Measurements from ENCODE around the gene REXO1. TPM values are rescaled to one million over a fixed set of nuclear protein-coding genes. Genes with fewer than 3 reads are reported as not detected.

The REXO1 gene
- total and polyA plus RNA-seq, 2 donors = 3.8 to 28.7 TPM

DNA sequence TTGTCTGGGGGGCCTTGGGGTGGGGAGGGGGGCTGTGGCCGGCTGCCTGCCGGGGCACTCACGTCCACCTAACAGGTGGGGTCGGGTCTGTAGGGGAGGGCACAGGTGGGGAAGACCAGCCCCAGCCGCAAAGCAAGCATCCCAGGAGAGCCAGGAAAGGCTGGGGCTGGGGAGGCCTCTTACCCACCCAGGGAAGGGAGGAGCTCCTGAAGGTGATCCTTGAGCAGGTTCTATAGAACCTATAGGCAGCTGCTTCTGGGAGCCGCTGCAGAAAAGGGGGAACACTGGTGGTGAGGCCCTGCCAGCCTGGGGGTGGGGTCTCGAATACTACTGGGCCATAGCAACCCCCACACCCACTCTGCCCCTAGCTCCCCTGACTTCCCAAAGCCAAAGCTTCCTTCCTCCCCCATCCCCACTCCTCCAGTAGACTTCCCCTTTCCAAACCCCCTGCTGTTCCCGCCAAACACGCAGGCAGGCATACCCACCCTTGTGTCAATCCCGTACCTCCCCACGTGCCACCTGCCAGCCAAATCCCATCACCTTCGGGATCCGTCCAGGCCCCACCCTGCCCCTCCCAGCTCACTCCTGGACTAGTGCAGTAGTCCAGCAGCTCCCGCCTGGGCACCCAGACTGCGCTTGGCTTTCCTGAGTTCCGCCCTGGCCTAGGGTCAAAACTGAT lies 9.5 kb upstream of the REXO1 start:
- Histone ChIP-seq H3K4me1 (ENCODE audit: control insufficient read depth in 2 of 2, insufficient read depth in 2 of 2, low read length in 2 of 2) (peaks cover 64 to 97% of the 10 kb centered on the region in 2 donors), H3K9me3 (ENCODE audit: control insufficient read depth in 2 of 2, insufficient read depth in 1 of 2, low read length in 1 of 2) (peaks cover 0 to 7% of the 10 kb centered on the region in 2 donors), H3K27me3 (ENCODE audit: control insufficient read depth in 2 of 2, insufficient read depth in 1 of 2, low read length in 1 of 2) (peaks cover 0 to 20% of the 10 kb centered on the region in 2 donors), H3K36me3 (ENCODE audit: control insufficient read depth in 2 of 2, insufficient read depth in 2 of 2, low read length in 1 of 2) (no peaks in the 10 kb centered on the region), H3K27ac (ENCODE audit: low read depth in 1 of 2, low read length in 1 of 2) (peak overlapping the region; percentile 74 to 87), H3K4me3 (ENCODE audit: low read length in 2 of 2) (peak overlapping the region; percentile 24 to 53)
- no peak for DNase-seq (ENCODE audit: low read depth in 6 of 9, low spot score in 9 of 9)
- WGBS = 60% methylated on average over 16 of the region's 16 CpGs

DNA sequence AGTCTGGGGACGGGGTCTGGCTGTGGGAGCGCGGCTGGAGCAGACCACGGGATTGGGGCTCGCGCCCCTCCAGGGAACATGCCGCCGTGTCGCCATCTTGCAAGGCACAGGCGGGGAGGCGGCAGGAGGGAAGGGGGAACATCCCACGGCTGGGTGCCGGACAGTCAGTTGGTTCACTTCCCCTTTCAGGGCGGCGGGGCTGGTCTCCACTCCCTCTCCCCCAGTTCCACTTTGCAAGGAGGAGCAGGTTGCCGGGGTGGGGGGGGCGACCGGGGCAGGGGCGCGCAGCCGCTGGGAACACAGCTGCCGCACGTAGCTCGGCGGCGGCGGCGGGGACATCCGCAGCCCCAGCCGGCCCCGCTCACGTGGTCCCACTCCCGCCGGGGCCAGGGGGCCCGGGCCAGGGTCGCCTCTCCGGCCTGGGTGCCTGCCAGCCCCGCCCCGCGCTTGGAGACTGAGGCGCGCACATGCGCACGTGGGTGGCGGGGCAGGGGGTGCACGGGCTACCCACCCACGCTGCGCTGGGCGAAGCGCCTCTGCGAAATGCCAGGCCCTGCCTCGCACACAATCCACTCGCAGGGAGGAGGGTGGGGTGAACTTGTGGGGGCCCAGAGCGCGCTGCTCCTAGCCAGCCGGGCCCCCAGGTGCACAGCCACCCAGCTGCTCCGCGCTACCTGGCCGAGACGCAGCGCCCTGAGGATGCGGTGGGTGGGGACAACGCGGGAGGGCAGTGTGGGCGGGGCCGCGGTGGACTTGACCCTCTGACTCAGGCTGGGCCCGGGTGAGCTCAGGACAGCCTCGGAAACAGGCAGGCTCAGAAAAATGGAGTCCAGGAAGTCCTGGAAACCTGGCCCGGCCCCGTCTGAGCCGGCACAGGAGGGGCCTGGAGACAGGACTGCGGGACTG lies 8.7 kb upstream of the REXO1 start:
- H3K4me1 ChIP-seq (ENCODE audit: control insufficient read depth in 2 of 2, insufficient read depth in 2 of 2, low read length in 2 of 2) = peaks cover 65 to 98% of the 10 kb centered on the region in 2 donors
- H3K27ac ChIP-seq (ENCODE audit: low read depth in 1 of 2, low read length in 1 of 2) = peak overlapping the region; percentile 74 to 95
- 2% methylated on average over 73 of the region's 73 CpGs for WGBS
- H3K4me3 ChIP-seq (ENCODE audit: low read length in 2 of 2) = peak overlapping the region; percentile 53 to 57
- peak in 1 of 9 donors; percentile 82 for DNase-seq (ENCODE audit: low read depth in 6 of 9, low spot score in 9 of 9)
- peaks cover 0 to 3% of the 10 kb centered on the region in 2 donors for H3K9me3 ChIP-seq (ENCODE audit: control insufficient read depth in 2 of 2, insufficient read depth in 1 of 2, low read length in 1 of 2)
- H3K27me3 ChIP-seq (ENCODE audit: control insufficient read depth in 2 of 2, insufficient read depth in 1 of 2, low read length in 1 of 2) = peaks cover 0 to 13% of the 10 kb centered on the region in 2 donors
- no peaks in the 10 kb centered on the region for H3K36me3 ChIP-seq (ENCODE audit: control insufficient read depth in 2 of 2, insufficient read depth in 2 of 2, low read length in 1 of 2)

DNA sequence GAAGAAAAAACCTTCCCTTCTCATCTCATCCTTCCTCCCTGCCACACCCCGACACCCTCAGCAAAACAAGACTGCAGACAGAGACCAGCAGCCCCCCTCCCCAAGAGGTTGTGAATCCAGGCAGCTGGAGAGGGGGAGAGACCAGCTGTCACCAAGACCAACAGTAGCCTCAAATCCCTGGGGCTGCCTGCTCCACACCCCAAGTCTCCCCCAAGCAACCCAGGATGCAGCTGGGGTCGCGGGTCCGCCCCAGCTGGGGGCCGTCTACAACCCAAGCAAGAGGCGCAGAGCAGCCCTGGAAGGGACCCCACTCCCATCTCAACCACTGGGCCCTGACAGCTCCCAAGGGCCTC lies 8.0 kb upstream of the REXO1 start:
- peak overlapping the region; percentile 74 to 95 for H3K27ac ChIP-seq (ENCODE audit: low read depth in 1 of 2, low read length in 1 of 2)
- H3K36me3 ChIP-seq (ENCODE audit: control insufficient read depth in 2 of 2, insufficient read depth in 2 of 2, low read length in 1 of 2) = no peaks in the 10 kb centered on the region
- peaks cover 0 to 3% of the 10 kb centered on the region in 2 donors for H3K9me3 ChIP-seq (ENCODE audit: control insufficient read depth in 2 of 2, insufficient read depth in 1 of 2, low read length in 1 of 2)
- H3K27me3 ChIP-seq (ENCODE audit: control insufficient read depth in 2 of 2, insufficient read depth in 1 of 2, low read length in 1 of 2) = peaks cover 0 to 7% of the 10 kb centered on the region in 2 donors
- DNase-seq (ENCODE audit: low read depth in 6 of 9, low spot score in 9 of 9) = peak in 1 of 9 donors; percentile 75
- 4% methylated on average over 6 of the region's 6 CpGs for WGBS
- peaks cover 65 to 97% of the 10 kb centered on the region in 2 donors for H3K4me1 ChIP-seq (ENCODE audit: control insufficient read depth in 2 of 2, insufficient read depth in 2 of 2, low read length in 2 of 2)
- H3K4me3 ChIP-seq (ENCODE audit: low read length in 2 of 2) = peak overlapping the region; percentile 53 to 57

DNA sequence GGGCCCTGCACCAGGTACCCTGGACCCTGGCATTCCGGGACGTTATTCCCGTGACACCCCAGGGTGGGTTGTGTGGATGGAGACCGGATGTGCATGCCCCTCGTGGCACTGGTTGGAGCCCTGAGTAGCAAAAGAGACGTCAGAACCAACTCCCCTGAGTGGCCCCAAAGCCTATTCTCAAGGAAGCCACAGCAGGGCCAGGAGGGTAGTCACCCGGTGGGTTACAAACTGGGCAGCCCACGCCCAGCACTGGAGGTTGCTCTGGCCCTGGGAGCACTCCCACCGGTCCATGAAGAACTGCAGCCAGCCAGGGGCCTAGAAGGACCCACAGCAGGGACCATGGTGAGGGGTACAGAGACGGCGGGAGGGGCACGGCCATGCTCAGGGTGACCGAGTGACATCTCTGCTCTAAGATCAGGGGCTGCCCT lies 7.6 kb upstream of the REXO1 start:
- peak overlapping the region; percentile 53 to 57 for H3K4me3 ChIP-seq (ENCODE audit: low read length in 2 of 2)
- H3K4me1 ChIP-seq (ENCODE audit: control insufficient read depth in 2 of 2, insufficient read depth in 2 of 2, low read length in 2 of 2) = peaks cover 70 to 97% of the 10 kb centered on the region in 2 donors
- WGBS = 14% methylated on average over 13 of the region's 13 CpGs
- H3K27ac ChIP-seq (ENCODE audit: low read depth in 1 of 2, low read length in 1 of 2) = peak overlapping the region; percentile 74 to 95
- peak in 1 of 9 donors; percentile 76 for DNase-seq (ENCODE audit: low read depth in 6 of 9, low spot score in 9 of 9)
- H3K9me3 ChIP-seq (ENCODE audit: control insufficient read depth in 2 of 2, insufficient read depth in 1 of 2, low read length in 1 of 2) = peaks cover 0 to 3% of the 10 kb centered on the region in 2 donors
- no peaks in the 10 kb centered on the region for H3K36me3 ChIP-seq (ENCODE audit: control insufficient read depth in 2 of 2, insufficient read depth in 2 of 2, low read length in 1 of 2)
- H3K27me3 ChIP-seq (ENCODE audit: control insufficient read depth in 2 of 2, insufficient read depth in 1 of 2, low read length in 1 of 2) = peaks cover 0 to 2% of the 10 kb centered on the region in 2 donors

DNA sequence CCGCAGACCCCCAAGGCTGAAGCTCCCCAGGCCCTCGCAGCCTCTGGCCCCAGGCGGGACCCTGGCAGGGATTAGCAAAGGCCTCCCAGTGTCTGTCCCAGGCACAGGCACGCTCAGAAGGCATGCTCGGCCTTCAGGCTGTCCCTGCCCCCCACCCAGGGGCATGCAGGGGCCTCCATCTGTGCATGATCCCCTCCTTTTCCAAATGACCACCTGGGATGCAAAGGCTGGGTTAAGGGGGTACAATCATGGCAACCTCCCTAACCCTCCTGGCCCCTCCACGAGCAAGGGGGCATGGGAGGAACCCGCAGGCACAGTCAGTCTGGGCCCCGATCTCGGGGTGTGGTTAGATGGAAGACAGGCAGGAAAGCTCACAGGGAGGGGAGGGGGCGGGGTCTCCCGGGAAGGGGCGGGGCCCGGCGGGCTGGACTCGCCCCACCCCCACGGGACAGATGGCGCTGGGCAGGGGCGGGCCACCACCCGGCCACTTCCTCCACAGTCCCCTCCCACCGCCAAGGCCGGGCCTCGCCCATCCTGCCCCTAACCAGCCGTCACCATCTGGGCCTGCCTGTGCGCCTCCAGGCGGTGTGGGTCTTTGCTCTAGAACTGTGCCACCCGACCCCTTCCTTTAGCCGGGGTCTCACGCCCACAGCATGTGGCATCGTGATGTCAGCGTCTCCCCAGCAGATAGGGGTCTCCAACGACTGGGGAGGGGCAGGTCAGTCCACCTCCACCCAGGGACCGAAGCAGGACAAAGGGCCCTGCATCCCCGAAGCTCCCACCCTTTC lies 7.0 kb upstream of the REXO1 start:
- DNase-seq (ENCODE audit: low read depth in 6 of 9, low spot score in 9 of 9) = peak in 4 of 9 donors; percentile 64 to 90 (median 77)
- Histone ChIP-seq H3K27ac (ENCODE audit: low read depth in 1 of 2, low read length in 1 of 2) (peak overlapping the region; percentile 74 to 95), H3K4me1 (ENCODE audit: control insufficient read depth in 2 of 2, insufficient read depth in 2 of 2, low read length in 2 of 2) (peaks cover 70 to 95% of the 10 kb centered on the region in 2 donors), H3K36me3 (ENCODE audit: control insufficient read depth in 2 of 2, insufficient read depth in 2 of 2, low read length in 1 of 2) (no peaks in the 10 kb centered on the region), H3K9me3 (ENCODE audit: control insufficient read depth in 2 of 2, insufficient read depth in 1 of 2, low read length in 1 of 2) (peaks cover 0 to 3% of the 10 kb centered on the region in 2 donors), H3K27me3 (ENCODE audit: control insufficient read depth in 2 of 2, insufficient read depth in 1 of 2, low read length in 1 of 2) (no peaks in the 10 kb centered on the region), H3K4me3 (ENCODE audit: low read length in 2 of 2) (peak overlapping the region; percentile 53 to 57)
- 13% methylated on average over 33 of the region's 33 CpGs for whole genome bisulfite sequencing

DNA sequence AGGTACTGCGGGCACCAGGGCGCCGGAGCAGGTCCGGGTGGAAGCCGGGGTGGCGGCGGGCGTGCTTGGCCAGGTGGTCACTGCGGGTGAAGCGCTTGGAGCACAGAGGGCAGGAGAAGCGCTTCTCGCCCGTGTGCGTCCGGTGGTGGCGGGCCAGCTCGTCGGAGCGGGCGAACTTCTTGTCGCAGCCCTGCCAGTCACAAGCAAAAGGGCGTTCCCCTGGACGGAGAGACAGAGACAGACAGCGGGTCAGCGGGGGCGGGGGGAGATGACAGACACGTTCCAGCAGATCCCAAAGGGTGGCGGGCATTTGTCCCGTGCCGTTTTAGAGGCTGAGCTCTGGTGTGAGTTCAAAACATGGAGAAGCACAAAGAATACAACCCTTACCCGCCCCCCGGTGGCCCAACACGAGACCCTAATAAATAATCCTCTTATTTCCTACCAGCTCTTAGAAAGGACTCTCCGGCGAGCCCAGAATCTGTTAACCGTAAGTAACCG lies 6.3 kb upstream of the REXO1 start:
- WGBS = 92% methylated on average over 37 of the region's 37 CpGs
- peak overlapping the region in 1 of 2 donors; percentile 10 for H3K4me3 ChIP-seq (ENCODE audit: low read length in 2 of 2)
- H3K9me3 ChIP-seq (ENCODE audit: control insufficient read depth in 2 of 2, insufficient read depth in 1 of 2, low read length in 1 of 2) = peaks cover 0 to 3% of the 10 kb centered on the region in 2 donors
- H3K27ac ChIP-seq (ENCODE audit: low read depth in 1 of 2, low read length in 1 of 2) = peak overlapping the region; percentile 74 to 95
- no peaks in the 10 kb centered on the region for H3K27me3 ChIP-seq (ENCODE audit: control insufficient read depth in 2 of 2, insufficient read depth in 1 of 2, low read length in 1 of 2)
- peaks cover 70 to 93% of the 10 kb centered on the region in 2 donors for H3K4me1 ChIP-seq (ENCODE audit: control insufficient read depth in 2 of 2, insufficient read depth in 2 of 2, low read length in 2 of 2)
- DNase-seq (ENCODE audit: low read depth in 6 of 9, low spot score in 9 of 9) = no peak
- no peaks in the 10 kb centered on the region for H3K36me3 ChIP-seq (ENCODE audit: control insufficient read depth in 2 of 2, insufficient read depth in 2 of 2, low read length in 1 of 2)

DNA sequence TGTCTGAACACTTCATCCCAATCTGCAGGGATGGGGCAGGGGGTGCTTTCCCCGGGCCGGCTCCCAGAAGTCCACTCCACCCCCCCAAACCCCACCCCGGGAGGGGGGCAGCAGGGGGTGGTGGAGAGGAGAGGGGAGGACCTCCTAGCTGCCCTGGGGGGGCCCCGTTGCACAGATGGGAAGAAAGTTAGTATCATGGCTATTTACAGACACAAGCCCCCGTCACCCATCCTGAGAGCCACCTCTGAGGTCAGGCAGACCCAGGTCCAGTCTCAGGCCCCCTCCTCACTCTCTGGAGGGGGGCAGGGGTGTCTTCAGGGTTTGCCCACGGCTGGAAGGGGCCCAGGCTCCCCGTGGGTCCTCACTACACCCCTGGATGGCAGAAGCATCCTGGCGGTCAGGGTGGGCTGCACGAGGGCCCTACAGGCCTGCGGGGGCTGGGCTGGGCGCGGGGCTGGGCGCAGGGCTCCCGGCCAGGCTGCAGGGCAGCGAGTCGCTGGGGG lies 5.8 kb upstream of the REXO1 start:
- Histone ChIP-seq H3K9me3 (ENCODE audit: control insufficient read depth in 2 of 2, insufficient read depth in 1 of 2, low read length in 1 of 2) (peaks cover 0 to 3% of the 10 kb centered on the region in 2 donors), H3K36me3 (ENCODE audit: control insufficient read depth in 2 of 2, insufficient read depth in 2 of 2, low read length in 1 of 2) (no peaks in the 10 kb centered on the region), H3K27ac (ENCODE audit: low read depth in 1 of 2, low read length in 1 of 2) (peak overlapping the region; percentile 42 to 47), H3K4me1 (ENCODE audit: control insufficient read depth in 2 of 2, insufficient read depth in 2 of 2, low read length in 2 of 2) (peaks cover 71 to 93% of the 10 kb centered on the region in 2 donors), H3K4me3 (ENCODE audit: low read length in 2 of 2) (no peak overlapping the region), H3K27me3 (ENCODE audit: control insufficient read depth in 2 of 2, insufficient read depth in 1 of 2, low read length in 1 of 2) (no peaks in the 10 kb centered on the region)
- WGBS = 89% methylated on average over 16 of the region's 16 CpGs
- DNase-seq (ENCODE audit: low read depth in 6 of 9, low spot score in 9 of 9) = no peak

DNA sequence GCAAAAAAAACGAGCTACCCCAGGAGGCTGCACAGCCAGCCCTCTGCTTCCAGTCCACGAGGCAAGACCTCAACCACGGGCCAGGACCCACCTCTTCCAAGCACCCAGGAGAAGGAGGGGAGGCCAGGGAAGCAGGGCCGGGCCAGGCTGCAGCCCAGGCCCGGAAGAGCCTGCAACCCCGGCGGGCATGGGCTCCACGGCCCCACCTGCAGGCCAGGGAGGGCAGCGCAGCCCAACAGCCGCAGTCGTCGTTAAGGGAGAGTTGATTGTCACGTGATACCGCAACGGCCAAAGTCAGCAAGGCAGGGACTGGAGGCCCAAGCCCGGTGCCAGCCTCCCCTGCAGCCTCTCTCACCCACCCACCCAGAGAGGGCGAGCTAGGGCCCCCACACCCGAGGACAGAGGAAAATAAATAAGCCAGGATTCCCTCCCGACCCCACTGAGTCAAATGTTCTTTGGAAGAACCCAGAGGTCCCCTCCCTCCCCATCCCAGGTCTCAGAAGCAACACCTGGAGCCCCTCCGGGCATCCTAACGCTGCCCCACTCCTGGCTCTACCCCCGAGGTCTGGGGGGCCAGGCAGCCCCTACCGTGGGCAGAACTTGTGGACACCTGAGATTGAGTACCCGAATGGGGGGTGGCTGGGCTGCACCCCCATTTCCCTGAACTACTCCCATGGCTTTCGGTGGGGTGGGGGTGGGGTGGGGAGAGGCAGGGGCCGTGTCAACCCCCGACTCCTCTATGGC lies 5.2 kb upstream of the REXO1 start:
- Histone ChIP-seq H3K9me3 (ENCODE audit: control insufficient read depth in 2 of 2, insufficient read depth in 1 of 2, low read length in 1 of 2) (peaks cover 0 to 3% of the 10 kb centered on the region in 2 donors), H3K4me3 (ENCODE audit: low read length in 2 of 2) (peak overlapping the region; percentile 8 to 39), H3K36me3 (ENCODE audit: control insufficient read depth in 2 of 2, insufficient read depth in 2 of 2, low read length in 1 of 2) (no peaks in the 10 kb centered on the region), H3K27ac (ENCODE audit: low read depth in 1 of 2, low read length in 1 of 2) (peak overlapping the region; percentile 50 to 90), H3K4me1 (ENCODE audit: control insufficient read depth in 2 of 2, insufficient read depth in 2 of 2, low read length in 2 of 2) (peaks cover 69 to 91% of the 10 kb centered on the region in 2 donors), H3K27me3 (ENCODE audit: control insufficient read depth in 2 of 2, insufficient read depth in 1 of 2, low read length in 1 of 2) (no peaks in the 10 kb centered on the region)
- 32% methylated on average over 27 of the region's 27 CpGs for WGBS
- peak in 5 of 9 donors; percentile 74 to 90 (median 81) for DNase-seq (ENCODE audit: low read depth in 6 of 9, low spot score in 9 of 9)

Measured in thymus (tissue), 11 donors.